H1 (cell line): ENCODE results near the gene RASL10B. TPM values are rescaled to one million over a fixed set of nuclear protein-coding genes. Genes with fewer than 3 reads are reported as not detected.

Experiments
- CHD2 ChIP-seq: IDR thresholded peaks from 2 replicates; pipeline ENCODE4 v1.6.1; 2012; ENCODE audit warnings: low read length, improper control_type of control experiment
- CTBP2 ChIP-seq: IDR thresholded peaks from 2 replicates; pipeline ENCODE4 v1.7.0; 2011; ENCODE audit warnings: borderline replicate concordance, mild to moderate bottlenecking, moderate library complexity, mixed read lengths, low read length; ENCODE audit not compliant: insufficient read depth, insufficient read length
- POLR2AphosphoS5 ChIP-seq: IDR thresholded peaks from 2 replicates; pipeline ENCODE4 v1.6.1; 2011; ENCODE audit warnings: low read depth, low read length
- RFX5 ChIP-seq: IDR thresholded peaks from 2 replicates; pipeline ENCODE4 v1.6.1; 2011; ENCODE audit warnings: low read depth, low read length, improper control_type of control experiment, borderline replicate concordance
- SP1 ChIP-seq: IDR thresholded peaks from 2 replicates; pipeline ENCODE4 v1.6.1; 2011; ENCODE audit warnings: low read depth, low read length
- SRF ChIP-seq: IDR thresholded peaks from 2 replicates; pipeline ENCODE4 v1.6.1; 2011; ENCODE audit warnings: mild to moderate bottlenecking, low read depth, low read length, moderate library complexity
- YY1 ChIP-seq: IDR thresholded peaks from 2 replicates; pipeline ENCODE4 v1.6.1; 2011; ENCODE audit warnings: low read depth, mild to moderate bottlenecking, low read length
- polyA plus RNA-seq, 7 experiments: library from polyadenylated mRNA; depleted of rRNA in 3 of 7; stranded (reverse) in 5 of 7; unstranded in 2 of 7; fragments of >200 nt in 5 of 7; fragments of 200-250 nt in 2 of 7; gene quantifications; 1 replicate in 5 of 7; 2 replicates in 1 of 7; 4 replicates in 1 of 7; pipeline versions ENCODE4 v1.2.1 to v1.2.3, GENCODE V29; 2011 to 2013; ENCODE audit warnings: missing spikeins in 2 of 7, mixed read lengths in 2 of 7
- total RNA-seq: library from RNA; stranded (reverse); fragmentation: NEBNext Ultra II Directional; extraction: Animal tissue kit (Norgen Biotek cat#: 25700); gene quantifications from 2 replicates; pipeline ENCODE4 v1.2.1, GENCODE V29; 2021
- TF ChIP-seq, protein P1 (sequence below): fragments of 300-600 bp; sonication (generic); IDR thresholded peaks from 2 replicates; pipeline ENCODE4 v1.7.1; 2012; ENCODE audit warnings: low read length, moderate library complexity, mild to moderate bottlenecking, inconsistent platforms; ENCODE audit not compliant: insufficient replicate concordance
- TF ChIP-seq, protein P2 (sequence below), 3 experiments: IDR thresholded peaks; 1 replicate in 2 of 3; 2 replicates in 1 of 3; pipeline versions ENCODE4 v1.5.1 to v1.6.1; 2011; ENCODE audit warnings: low read length in 3 of 3, mild to moderate bottlenecking in 3 of 3, inconsistent platforms in 2 of 3, low read depth in 1 of 3, moderate library complexity in 1 of 3; ENCODE audit not compliant: insufficient read depth in 1 of 3; ENCODE audit errors: control extremely low read depth in 1 of 3

Gene RASL10B
- total and polyA plus RNA-seq, 2 of the 8 experiments (the other 6 are each of a cell fraction or from before 2014, with no cell fraction given), result 17.5 to 22.8 TPM

DNA sequence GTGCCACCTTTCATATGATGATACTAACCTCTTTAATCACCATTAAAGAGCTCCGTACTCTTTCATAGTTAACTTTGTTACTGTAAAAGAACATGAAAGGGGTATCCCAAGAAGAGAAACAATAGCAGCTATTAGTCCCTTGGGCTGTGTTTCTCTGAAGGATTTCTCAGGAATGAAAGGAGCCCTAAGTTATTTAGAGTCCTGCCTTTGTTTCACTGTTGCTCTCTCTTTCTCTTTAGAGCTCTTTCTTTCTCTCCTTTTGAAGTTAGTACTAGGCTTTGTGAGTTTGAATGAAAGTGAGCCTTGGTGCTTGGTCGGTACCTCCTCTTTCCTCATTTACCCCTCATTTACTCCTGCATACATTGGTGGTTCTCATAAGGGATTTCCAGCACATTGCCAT lies 20.5 kb upstream of the RASL10B start (continued):
- TF ChIP-seq, protein P1, sequence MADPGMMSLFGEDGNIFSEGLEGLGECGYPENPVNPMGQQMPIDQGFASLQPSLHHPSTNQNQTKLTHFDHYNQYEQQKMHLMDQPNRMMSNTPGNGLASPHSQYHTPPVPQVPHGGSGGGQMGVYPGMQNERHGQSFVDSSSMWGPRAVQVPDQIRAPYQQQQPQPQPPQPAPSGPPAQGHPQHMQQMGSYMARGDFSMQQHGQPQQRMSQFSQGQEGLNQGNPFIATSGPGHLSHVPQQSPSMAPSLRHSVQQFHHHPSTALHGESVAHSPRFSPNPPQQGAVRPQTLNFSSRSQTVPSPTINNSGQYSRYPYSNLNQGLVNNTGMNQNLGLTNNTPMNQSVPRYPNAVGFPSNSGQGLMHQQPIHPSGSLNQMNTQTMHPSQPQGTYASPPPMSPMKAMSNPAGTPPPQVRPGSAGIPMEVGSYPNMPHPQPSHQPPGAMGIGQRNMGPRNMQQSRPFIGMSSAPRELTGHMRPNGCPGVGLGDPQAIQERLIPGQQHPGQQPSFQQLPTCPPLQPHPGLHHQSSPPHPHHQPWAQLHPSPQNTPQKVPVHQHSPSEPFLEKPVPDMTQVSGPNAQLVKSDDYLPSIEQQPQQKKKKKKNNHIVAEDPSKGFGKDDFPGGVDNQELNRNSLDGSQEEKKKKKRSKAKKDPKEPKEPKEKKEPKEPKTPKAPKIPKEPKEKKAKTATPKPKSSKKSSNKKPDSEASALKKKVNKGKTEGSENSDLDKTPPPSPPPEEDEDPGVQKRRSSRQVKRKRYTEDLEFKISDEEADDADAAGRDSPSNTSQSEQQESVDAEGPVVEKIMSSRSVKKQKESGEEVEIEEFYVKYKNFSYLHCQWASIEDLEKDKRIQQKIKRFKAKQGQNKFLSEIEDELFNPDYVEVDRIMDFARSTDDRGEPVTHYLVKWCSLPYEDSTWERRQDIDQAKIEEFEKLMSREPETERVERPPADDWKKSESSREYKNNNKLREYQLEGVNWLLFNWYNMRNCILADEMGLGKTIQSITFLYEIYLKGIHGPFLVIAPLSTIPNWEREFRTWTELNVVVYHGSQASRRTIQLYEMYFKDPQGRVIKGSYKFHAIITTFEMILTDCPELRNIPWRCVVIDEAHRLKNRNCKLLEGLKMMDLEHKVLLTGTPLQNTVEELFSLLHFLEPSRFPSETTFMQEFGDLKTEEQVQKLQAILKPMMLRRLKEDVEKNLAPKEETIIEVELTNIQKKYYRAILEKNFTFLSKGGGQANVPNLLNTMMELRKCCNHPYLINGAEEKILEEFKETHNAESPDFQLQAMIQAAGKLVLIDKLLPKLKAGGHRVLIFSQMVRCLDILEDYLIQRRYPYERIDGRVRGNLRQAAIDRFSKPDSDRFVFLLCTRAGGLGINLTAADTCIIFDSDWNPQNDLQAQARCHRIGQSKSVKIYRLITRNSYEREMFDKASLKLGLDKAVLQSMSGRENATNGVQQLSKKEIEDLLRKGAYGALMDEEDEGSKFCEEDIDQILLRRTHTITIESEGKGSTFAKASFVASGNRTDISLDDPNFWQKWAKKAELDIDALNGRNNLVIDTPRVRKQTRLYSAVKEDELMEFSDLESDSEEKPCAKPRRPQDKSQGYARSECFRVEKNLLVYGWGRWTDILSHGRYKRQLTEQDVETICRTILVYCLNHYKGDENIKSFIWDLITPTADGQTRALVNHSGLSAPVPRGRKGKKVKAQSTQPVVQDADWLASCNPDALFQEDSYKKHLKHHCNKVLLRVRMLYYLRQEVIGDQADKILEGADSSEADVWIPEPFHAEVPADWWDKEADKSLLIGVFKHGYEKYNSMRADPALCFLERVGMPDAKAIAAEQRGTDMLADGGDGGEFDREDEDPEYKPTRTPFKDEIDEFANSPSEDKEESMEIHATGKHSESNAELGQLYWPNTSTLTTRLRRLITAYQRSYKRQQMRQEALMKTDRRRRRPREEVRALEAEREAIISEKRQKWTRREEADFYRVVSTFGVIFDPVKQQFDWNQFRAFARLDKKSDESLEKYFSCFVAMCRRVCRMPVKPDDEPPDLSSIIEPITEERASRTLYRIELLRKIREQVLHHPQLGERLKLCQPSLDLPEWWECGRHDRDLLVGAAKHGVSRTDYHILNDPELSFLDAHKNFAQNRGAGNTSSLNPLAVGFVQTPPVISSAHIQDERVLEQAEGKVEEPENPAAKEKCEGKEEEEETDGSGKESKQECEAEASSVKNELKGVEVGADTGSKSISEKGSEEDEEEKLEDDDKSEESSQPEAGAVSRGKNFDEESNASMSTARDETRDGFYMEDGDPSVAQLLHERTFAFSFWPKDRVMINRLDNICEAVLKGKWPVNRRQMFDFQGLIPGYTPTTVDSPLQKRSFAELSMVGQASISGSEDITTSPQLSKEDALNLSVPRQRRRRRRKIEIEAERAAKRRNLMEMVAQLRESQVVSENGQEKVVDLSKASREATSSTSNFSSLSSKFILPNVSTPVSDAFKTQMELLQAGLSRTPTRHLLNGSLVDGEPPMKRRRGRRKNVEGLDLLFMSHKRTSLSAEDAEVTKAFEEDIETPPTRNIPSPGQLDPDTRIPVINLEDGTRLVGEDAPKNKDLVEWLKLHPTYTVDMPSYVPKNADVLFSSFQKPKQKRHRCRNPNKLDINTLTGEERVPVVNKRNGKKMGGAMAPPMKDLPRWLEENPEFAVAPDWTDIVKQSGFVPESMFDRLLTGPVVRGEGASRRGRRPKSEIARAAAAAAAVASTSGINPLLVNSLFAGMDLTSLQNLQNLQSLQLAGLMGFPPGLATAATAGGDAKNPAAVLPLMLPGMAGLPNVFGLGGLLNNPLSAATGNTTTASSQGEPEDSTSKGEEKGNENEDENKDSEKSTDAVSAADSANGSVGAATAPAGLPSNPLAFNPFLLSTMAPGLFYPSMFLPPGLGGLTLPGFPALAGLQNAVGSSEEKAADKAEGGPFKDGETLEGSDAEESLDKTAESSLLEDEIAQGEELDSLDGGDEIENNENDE, result no peak
- TF ChIP-seq YY1 (no peak), SP1 (no peak), POLR2AphosphoS5 (no peak), CHD2 (no peak), RFX5 (no peak), SRF (no peak), CTBP2 (no peak)
- TF ChIP-seq, protein P2, sequence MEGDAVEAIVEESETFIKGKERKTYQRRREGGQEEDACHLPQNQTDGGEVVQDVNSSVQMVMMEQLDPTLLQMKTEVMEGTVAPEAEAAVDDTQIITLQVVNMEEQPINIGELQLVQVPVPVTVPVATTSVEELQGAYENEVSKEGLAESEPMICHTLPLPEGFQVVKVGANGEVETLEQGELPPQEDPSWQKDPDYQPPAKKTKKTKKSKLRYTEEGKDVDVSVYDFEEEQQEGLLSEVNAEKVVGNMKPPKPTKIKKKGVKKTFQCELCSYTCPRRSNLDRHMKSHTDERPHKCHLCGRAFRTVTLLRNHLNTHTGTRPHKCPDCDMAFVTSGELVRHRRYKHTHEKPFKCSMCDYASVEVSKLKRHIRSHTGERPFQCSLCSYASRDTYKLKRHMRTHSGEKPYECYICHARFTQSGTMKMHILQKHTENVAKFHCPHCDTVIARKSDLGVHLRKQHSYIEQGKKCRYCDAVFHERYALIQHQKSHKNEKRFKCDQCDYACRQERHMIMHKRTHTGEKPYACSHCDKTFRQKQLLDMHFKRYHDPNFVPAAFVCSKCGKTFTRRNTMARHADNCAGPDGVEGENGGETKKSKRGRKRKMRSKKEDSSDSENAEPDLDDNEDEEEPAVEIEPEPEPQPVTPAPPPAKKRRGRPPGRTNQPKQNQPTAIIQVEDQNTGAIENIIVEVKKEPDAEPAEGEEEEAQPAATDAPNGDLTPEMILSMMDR (IDR thresholded peaks at IDR 0.05; ENCODE audit: control extremely low read depth in 1 of 3, insufficient read depth in 1 of 3, low read depth in 1 of 3, low read length in 3 of 3), result no peak
